NCI-H2081 treated with DMSO at 0.1 percent for 48 hours (cell line): ENCODE results near the gene LST1.
A peak's percentile ranks its signal among the peaks of the same experiment; 100 is the strongest.
"Not testable (repeated sequence)": the region's sequence is repeated elsewhere in the genome, so short reads cannot be mapped to it uniquely, and the experiment has no call there.

Experiments
- DNase-seq: peaks from one replicate; lab custom pipeline; 2025; lab: John Stamatoyannopoulos, UW

Gene LST1

DNA sequence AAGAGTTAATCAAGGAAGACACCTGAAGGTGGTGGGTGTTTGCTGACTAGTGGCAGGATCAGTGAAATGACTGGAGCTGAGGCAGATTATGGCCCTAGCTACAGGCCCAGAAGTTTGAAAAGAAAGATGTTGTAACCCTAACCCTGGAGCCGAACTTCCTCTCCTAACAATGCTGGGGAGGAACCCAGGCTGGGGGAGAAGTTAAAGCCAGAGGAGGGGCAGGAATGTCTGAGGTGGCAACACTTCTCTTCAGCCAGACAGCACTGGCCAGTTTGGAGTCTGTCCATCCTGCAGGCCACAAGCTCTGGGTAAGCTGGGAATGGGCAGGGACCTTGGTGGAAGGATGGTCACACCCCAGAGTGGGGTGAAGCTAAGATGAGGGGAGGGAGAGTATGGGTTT is at the start of gene LST1:
LST1 (plus strand) TSS at position 270 of the 400 bp plus-strand sequence. CDS start 1,023 bp downstream, outside the sequence.
- DNase-seq, result no peak

DNA sequence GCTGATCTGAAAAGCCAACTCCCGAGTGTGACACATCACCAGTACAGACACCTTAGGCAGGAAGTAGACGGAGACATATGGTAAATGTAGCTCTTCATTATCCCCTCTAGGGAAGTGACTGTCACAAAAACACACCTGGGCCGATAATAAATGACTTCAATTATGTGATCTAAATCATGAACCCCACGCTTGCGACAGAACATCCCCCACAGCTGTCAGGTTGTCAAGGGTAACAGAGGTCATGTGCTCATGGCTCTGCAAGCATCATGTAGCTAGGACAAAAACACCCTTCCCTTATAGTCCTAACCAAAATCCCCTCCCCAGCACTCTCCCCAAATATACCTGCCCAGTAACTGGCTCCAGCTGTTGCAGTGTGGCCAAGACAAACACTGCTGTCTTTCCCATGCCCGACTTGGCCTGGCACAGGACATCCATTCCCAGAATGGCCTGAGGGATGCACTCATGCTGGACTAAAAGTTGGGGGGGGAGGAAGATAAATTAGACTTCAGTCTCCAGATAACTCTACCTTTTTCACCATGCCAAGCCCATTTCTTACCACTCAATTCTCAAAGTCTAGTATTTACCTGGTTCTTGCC is 47.2 kb upstream of the LST1 start:
- DNase-seq, result no peak

DNA sequence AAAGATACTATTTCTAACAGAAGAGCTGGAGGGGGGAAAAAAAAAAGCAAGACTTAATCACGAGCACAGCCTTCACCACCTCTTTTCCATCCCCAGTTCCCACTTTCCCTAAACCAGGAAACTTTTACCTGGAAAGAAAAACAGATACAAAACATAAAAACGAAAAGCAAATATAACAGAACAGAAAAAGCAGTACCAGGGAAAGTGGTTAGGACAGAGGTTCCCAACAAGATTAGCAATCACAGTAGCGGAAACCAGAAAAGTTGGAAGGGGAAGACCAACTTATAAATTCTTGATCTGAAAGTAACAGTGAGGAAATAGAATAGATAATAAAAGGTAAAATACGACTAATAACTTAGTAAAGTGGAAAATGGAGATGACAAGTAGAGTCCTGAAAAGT is 45.4 kb upstream of the LST1 start:
- no peak for DNase-seq

GRCh38 chr6:31541059-31541657 is 44.9 kb upstream of the LST1 start:
- DNase-seq, result no peak

GRCh38 chr6:31541658-31542521 is 44.2 kb upstream of the LST1 start, which contains the start of gene DDX39B:
Gene DDX39B, minus strand, starts transcription at chr6:31542003. Its CDS starts 1,471 bp downstream, at chr6:31540532.
- DNase-seq, result peak; percentile 88

GRCh38 chr6:31543639-31544038 is 42.4 kb upstream of the LST1 start:
- DNase-seq, result no peak

DNA sequence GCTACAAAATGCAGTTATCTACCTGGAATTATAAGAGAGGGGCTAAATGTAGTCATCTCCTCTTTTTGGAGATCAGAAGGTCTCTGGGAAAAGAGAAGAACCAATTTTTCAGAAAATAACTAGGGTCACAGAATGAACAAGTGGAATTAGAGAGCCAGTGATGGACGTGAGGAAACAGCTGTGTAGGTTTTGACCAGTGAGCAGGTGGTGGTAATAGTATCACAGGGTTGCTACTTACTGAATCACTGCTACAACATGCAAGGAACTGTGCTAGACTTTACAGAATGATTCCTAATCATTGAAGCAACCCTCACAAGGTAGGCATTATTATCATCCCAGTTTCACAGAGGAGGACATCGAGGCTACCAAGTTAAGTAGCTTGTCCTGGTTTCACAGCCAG is 41.4 kb upstream of the LST1 start:
- DNase-seq, result no peak

DNA sequence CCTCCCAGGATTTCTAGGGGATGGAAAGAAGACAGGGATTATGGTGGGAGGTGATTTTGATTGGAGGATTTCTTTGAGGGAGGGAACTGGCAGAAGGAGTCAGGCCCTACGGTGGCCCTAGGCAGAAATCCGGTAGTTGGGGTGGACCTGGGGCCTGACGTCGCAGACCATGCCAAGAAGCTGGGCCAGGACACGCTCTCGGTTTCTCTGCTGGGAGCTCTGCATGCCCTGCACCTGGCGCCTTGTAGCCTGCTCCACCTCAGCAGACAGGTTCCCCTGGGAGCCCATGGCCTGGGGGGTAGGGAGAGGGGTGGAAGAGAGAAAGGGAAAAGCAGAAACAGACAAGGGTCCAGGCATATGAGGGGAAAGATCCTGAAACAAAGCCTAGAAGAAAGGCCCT is 40.8 kb upstream of the LST1 start:
- DNase-seq, result no peak

DNA sequence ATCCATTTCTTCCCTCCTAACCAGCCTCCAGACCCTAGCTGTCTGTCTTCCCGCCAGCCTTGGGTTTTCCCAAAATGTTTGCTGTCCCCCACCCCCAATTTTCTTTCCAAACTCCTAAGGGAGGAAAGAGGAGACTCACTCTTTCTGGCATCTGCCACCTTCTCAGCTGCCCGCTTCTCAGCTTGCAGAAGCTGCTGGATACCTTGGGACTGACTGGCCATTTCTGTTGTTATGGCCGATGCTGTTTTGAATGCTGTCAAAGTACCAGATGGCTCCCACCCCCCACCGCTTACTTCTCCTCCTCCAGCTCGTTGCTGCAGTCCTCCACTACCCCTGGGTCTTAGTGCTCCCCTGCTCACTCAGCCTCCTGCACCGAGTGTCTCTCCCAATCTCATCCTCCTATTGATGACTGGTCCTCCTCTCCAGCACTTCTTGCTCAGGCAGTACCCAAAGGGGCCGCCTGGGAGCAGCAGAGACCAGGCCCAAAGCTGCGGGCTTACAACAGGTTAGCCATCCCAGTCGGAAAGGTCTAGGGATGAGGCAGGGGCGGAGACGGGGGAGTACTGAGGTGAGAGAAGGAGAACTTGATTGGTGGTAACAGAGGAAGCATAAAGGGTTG is 39.6 kb upstream of the LST1 start, which contains the start of gene ATP6V1G2:
ATP6V1G2 (minus strand) TSS at position 270 of the 619 bp plus-strand sequence; CDS start at position 221, 49 bp downstream.
- peak; percentile 80 for DNase-seq

DNA sequence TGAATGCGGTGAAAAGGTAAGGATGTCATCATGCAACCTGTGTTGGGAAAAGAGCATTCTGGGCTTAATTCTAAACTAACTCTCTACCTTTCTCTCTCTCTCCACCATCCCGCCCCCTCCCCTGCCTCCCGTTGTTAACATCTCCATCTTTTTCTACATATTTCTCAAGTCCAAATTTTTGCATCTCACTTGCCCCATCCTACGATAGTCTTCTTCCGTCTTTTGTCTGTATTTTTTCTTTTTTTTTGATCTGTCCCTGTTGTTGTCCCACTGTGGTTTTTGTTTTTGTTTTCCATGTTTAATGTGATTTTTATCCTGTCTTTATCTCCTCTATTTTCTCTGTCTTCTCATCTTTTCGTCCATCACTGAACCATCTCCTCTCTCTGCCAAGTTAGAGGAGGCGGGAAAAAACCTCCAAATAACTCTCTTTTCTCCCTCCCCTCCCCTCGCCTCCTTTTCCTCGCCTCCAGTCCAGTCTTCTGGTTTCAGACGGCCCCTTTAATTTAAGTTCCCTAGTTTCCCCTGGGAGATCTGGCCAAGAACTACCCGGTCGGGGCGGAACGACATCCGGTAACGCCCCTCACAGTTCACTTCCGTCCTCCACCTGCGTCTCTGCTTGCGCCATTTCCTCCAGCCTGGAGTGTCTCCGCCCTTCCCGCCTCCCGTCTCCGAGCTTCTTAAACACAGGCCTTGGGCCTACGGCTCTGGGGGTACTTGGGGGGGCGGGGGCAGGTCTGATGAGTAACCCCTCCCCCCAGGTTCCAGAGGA is 38.9 kb upstream of the LST1 start, which contains the start of gene NFKBIL1:
NFKBIL1 (plus strand) TSS at position 651 of the 769 bp plus-strand sequence; CDS start at position 738, 87 bp downstream.
- peak; percentile 87 for DNase-seq

DNA sequence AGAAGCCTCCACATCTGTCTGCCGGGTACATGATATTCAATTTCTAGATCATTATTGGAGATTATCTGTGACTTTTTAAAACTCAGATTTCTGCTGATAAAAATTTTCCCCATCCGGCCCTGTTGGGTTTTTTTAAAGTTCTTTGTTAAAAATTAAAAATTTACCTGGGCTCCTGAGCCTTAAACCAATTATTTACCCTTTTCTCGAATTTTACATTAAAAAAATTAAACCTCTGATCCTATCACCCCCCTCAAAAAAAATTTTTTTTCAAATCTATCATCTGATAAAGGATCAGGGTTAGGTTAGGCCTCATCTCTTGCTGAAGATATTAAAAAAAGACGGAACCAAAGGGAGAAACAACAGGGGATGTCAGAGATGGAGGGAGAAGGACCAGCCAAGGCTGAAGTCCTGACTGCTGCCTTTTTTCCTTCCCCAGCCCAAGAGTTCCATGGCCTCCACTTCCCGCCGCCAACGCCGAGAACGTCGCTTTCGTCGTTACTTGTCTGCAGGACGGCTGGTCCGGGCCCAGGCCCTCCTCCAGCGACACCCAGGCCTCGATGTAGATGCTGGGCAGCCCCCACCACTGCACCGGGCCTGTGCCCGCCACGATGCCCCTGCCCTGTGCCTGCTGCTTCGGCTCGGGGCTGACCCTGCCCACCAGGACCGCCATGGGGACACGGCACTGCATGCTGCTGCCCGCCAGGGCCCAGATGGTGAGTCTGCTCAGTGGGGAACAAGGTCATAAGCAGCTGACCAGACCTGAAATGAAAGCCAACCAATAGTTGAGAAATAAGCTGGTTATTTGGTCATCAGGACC is 38.1 kb upstream of the LST1 start:
- no peak for DNase-seq

DNA sequence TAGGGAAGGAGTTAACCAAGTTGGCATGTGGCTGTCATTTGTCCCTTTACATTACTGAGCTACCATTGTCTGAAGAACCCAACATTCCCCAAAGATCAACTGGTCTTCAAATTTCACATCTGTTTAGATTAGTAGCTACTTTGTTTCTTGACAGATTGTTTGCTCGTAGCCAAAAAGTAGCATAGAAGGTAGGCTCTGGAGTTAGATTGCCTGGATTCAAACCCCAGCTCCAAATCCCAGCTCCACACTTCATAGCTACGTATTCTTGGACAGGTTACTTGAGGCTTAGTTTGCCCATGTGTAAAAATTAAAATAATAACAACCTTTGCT is 37.6 kb upstream of the LST1 start:
- DNase-seq, result no peak

DNA sequence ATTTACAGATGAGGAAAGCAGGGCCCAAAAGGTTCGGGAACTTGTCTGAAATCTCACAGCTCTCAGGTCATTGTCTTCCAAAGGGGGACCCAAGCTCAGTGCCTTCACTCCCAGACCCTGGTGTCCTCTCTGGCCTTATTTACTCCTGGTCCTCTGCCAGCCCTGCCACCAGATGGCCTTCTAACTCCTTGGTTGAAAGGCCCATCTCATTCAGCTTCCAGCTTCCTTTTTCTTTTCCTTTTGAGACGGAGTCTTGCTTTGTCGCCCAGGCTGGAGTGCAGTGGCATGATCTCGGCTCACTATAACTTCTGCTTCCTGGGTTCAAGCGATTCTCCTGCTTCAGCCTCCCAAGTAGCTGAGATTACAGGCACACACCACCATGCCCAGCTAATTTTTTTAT is 34.7 kb upstream of the LST1 start:
- DNase-seq, result not testable (repeated sequence)

- no peak for DNase-seq
Observed at GRCh38 chr6:31556307-31556706, 29.8 kb upstream of the LST1 start.

GRCh38 chr6:31557443-31558317 is 28.4 kb upstream of the LST1 start:
- no peak for DNase-seq

DNA sequence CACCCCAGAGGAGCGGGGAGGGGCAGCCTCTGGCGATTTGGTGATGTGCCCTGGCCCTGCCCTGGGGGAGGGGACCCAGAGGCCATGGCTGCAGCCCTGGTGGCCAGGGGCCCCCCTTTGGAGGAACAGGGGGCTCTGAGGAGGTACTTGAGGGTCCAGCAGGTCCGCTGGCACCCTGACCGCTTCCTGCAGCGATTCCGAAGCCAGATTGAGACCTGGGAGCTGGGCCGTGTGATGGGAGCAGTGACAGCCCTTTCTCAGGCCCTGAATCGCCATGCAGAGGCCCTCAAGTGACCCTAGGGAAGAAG is 27.8 kb upstream of the LST1 start:
- no peak for DNase-seq

- no peak for DNase-seq
Observed at GRCh38 chr6:31558631-31559500, 27.2 kb upstream of the LST1 start.

- no peak for DNase-seq
Observed at GRCh38 chr6:31559606-31559957, 26.5 kb upstream of the LST1 start.
